Suprapubic skin (tissue), 4 donors: ENCODE measurements around the gene MRPL23. TPM values are rescaled to one million over a fixed set of nuclear protein-coding genes. Genes with fewer than 3 reads are reported as not detected.

Source experiments
- DNase-seq, 2 donors: peaks; one replicate each; pipeline ENCODE4 v3.0.0-alpha.2; 2019; ENCODE audit warnings: low spot score in 2 of 2
- H3K27ac ChIP-seq: fragments of 200-600 bp; sonication (generic); one replicate; pipeline ENCODE4 v1.5.1; 2019
- H3K27me3 ChIP-seq: fragments of 200-600 bp; sonication (generic); one replicate; pipeline ENCODE4 v1.5.1; 2019
- H3K36me3 ChIP-seq: fragments of 200-600 bp; sonication (generic); one replicate; pipeline ENCODE4 v1.5.1; 2019
- H3K4me1 ChIP-seq: fragments of 200-600 bp; sonication (generic); one replicate; pipeline ENCODE4 v1.5.1; 2019
- H3K4me3 ChIP-seq: fragments of 200-600 bp; sonication (generic); one replicate; pipeline ENCODE4 v1.5.1; 2019; ENCODE audit warnings: mild to moderate bottlenecking
- H3K9me3 ChIP-seq: fragments of 200-600 bp; sonication (generic); one replicate; pipeline ENCODE4 v1.5.1; 2019
- CTCF ChIP-seq, 2 donors: fragments of 200-600 bp in 1 of 2; fragments of 450-650 bp in 1 of 2; sonication (generic) in 1 of 2; IDR thresholded peaks; one replicate each; pipeline ENCODE4 v1.5.1; 2016 to 2019; ENCODE audit warnings: antibody characterized with exemption in 2 of 2, mild to moderate bottlenecking in 1 of 2, moderate library complexity in 1 of 2
- EP300 ChIP-seq: sonication (generic); formaldehyde crosslinking; IDR thresholded peaks from one replicate; pipeline ENCODE4 v1.6.1; 2017; ENCODE audit warnings: antibody characterized with exemption
- POLR2A ChIP-seq, 2 donors: fragments of 450-650 bp; IDR thresholded peaks; one replicate each; pipeline ENCODE4 v1.6.1; 2017; ENCODE audit warnings: antibody characterized with exemption in 2 of 2, mild to moderate bottlenecking in 2 of 2, moderate library complexity in 2 of 2
- POLR2AphosphoS5 ChIP-seq, 3 donors: sonication (generic); formaldehyde crosslinking; IDR thresholded peaks; one replicate each; pipeline ENCODE4 v1.6.1; 2017; ENCODE audit warnings: antibody characterized with exemption in 3 of 3
- WGBS: methylation state at CpG from one replicate; pipeline ENCODE4 v1.1.5; 2018; 5-methylcytosine and 5-hydroxymethylcytosine counted together
- total RNA-seq, 4 donors: library from RNA; depleted of rRNA; stranded (reverse); fragments of >200 nt; gene quantifications; one replicate each; pipeline ENCODE4 v1.1.0, GENCODE V29; 2016

The MRPL23 gene
- total RNA-seq, 4 donors from 2014 or later, result 76.9 to 115 (median 103) TPM

DNA sequence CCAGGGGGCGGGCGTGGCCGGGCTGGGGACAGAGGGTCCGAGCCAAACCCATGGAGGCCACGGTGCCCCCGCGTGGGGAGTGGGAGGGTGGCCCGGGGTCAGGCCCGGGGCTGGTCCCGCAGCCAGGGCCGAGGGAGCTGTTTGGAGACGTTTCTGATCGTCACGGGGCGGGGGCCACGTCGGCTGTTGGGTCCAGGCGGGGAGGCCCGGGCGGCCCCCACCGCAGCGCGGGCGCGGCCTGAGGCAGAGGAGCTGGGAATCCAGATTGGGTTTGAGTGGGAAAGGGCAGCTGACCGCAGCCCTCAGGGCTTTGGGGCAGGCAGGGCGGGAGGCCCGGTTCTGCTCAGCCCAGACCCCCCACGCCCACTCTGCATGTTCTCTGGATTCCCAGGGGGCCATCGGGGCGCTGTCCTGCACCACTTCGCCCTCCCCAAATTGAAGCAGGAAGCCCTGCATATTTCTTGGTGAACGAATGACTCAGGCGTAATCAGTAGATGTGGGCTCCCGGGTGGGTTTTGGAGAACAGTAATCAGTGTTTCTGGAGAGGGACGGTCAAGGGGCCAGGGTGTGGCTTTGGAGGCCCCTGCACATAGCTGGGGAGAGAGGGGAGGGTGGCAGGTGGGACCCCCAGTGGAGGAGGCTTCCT is 583 bp downstream of the MRPL23 start:
- Histone ChIP-seq H3K27ac (no peak overlapping the region), H3K4me3 (no peak overlapping the region), H3K36me3 (no peaks in the 10 kb centered on the region), H3K27me3 (no peaks in the 10 kb centered on the region), H3K4me1 (peaks cover 13% of the 10 kb centered on the region), H3K9me3 (no peaks in the 10 kb centered on the region)
- TF ChIP-seq POLR2A (IDR thresholded peaks at IDR 0.05) (no peak), CTCF (IDR thresholded peaks at IDR 0.05) (no peak), POLR2AphosphoS5 (IDR thresholded peaks at IDR 0.05) (no peak), EP300 (no peak)
- WGBS, result no CpG with 5 or more reads among the region's 36 CpGs
- no peak for DNase-seq

- Histone ChIP-seq H3K4me3 (no peak overlapping the region), H3K4me1 (peaks cover 11% of the 10 kb centered on the region), H3K36me3 (no peaks in the 10 kb centered on the region), H3K9me3 (no peaks in the 10 kb centered on the region), H3K27ac (no peak overlapping the region), H3K27me3 (no peaks in the 10 kb centered on the region)
- no peak for TF ChIP-seq POLR2A (IDR thresholded peaks at IDR 0.05)
- no peak for TF ChIP-seq CTCF (IDR thresholded peaks at IDR 0.05)
- TF ChIP-seq EP300, result no peak
- DNase-seq, result peak in 1 of 2 donors; percentile 55
- WGBS, result no CpG with 5 or more reads among the region's 11 CpGs
Measured at GRCh38 chr11:1948389-1948788, 1.3 kb downstream of the MRPL23 start.

- no peak for TF ChIP-seq CTCF (IDR thresholded peaks at IDR 0.05)
- TF ChIP-seq EP300, result no peak
- TF ChIP-seq POLR2AphosphoS5 (IDR thresholded peaks at IDR 0.05), result no peak
- no peak for TF ChIP-seq POLR2A (IDR thresholded peaks at IDR 0.05)
- Histone ChIP-seq H3K27me3 (no peaks in the 10 kb centered on the region), H3K4me3 (no peak overlapping the region), H3K27ac (no peak overlapping the region), H3K9me3 (no peaks in the 10 kb centered on the region), H3K36me3 (no peaks in the 10 kb centered on the region), H3K4me1 (peaks cover 2% of the 10 kb centered on the region)
- WGBS, result no CpG with 5 or more reads among the region's 6 CpGs
- DNase-seq, result peak in 1 of 2 donors; percentile 28
Measured at GRCh38 chr11:1949302-1949701, 2.2 kb downstream of the MRPL23 start.

- H3K4me3 ChIP-seq, result no peak overlapping the region
- no peaks in the 10 kb centered on the region for H3K36me3 ChIP-seq
- H3K27me3 ChIP-seq, result no peaks in the 10 kb centered on the region
- no peaks in the 10 kb centered on the region for H3K9me3 ChIP-seq
- no peak overlapping the region for H3K27ac ChIP-seq
- no peak for DNase-seq
- WGBS, result no CpG with 5 or more reads among the region's 15 CpGs
- no peak for TF ChIP-seq EP300
- no peak for TF ChIP-seq POLR2A (IDR thresholded peaks at IDR 0.05)
- TF ChIP-seq POLR2AphosphoS5 (IDR thresholded peaks at IDR 0.05), result no peak
- TF ChIP-seq CTCF (IDR thresholded peaks at IDR 0.05), result no peak
- H3K4me1 ChIP-seq, result no peaks in the 10 kb centered on the region
Measured at GRCh38 chr11:1949922-1950321, 2.8 kb downstream of the MRPL23 start.

- H3K4me3 ChIP-seq, result no peak overlapping the region
- DNase-seq, result peak in 1 of 2 donors; percentile 13
- H3K27ac ChIP-seq, result no peak overlapping the region
- TF ChIP-seq CTCF (IDR thresholded peaks at IDR 0.05), result no peak
- TF ChIP-seq EP300, result no peak
- TF ChIP-seq POLR2A (IDR thresholded peaks at IDR 0.05), result no peak
- no peak for TF ChIP-seq POLR2AphosphoS5 (IDR thresholded peaks at IDR 0.05)
- no peaks in the 10 kb centered on the region for H3K9me3 ChIP-seq
- H3K4me1 ChIP-seq, result no peaks in the 10 kb centered on the region
- H3K27me3 ChIP-seq, result no peaks in the 10 kb centered on the region
- no peaks in the 10 kb centered on the region for H3K36me3 ChIP-seq
- WGBS, result no CpG with 5 or more reads among the region's 29 CpGs
Measured at GRCh38 chr11:1952806-1953482, 5.8 kb downstream of the MRPL23 start.
